HepG2 (cell line): ENCODE results near the gene ATF3. TPM values are rescaled to one million over a fixed set of nuclear protein-coding genes. Genes with fewer than 3 reads are reported as not detected.

Experiments
- ATAC-seq: fragments of 200-7000 bp; cut with Tn5 transposase; 3 replicates; pipeline ENCODE4 v1.9.1; 2020; ENCODE audit warnings: mild to moderate bottlenecking, moderate library complexity
- BruUV-seq: library from RNA; stranded (reverse); fragments of 400-500 nt; replicated peaks from 2 replicates; lab custom pipeline; 2021; lab: Mats Ljungman, UMichigan
- CTCF ChIA-PET: fragments of 300-600 bp; formaldehyde crosslinking; extraction: SDS; loops from one replicate; lab custom pipeline; 2021; ENCODE audit warnings: low total read pairs, inconsistent platforms, low intra/inter-chr PET ratio; lab: Yijun Ruan, JAX
- POLR2A ChIA-PET: fragments of 350-600 bp; sonication (Branson Sonifier 250); formaldehyde crosslinking; loops from one replicate; lab custom pipeline; 2020; ENCODE audit warnings: antibody characterized with exemption, inconsistent platforms; lab: Yijun Ruan, JAX
- DNase-seq: peaks from one replicate; pipeline ENCODE4 v3.0.0-alpha.2; 2015; ENCODE audit warnings: low spot score
- FAIRE-seq: peaks from 3 replicates; lab custom pipeline; 2011; peaks lifted over from hg19 to GRCh38; lab: Jason Lieb, UNC
- H2AFZ ChIP-seq: one replicate; pipeline ENCODE4 v1.6.1; 2011; ENCODE audit warnings: low read length, inconsistent platforms
- H3K27ac ChIP-seq: fragments of 300-600 bp; 3 replicates; pipeline ENCODE4 v1.8.0; 2011; ENCODE audit warnings: mixed run types, mild to moderate bottlenecking, mixed read lengths, low read length, inconsistent platforms; ENCODE audit not compliant: insufficient read depth; ENCODE audit errors: extremely low read length
- H3K27me3 ChIP-seq, 2 experiments: fragments of 200-600 bp in 1 of 2; 2 replicates in 1 of 2; 3 replicates in 1 of 2; pipeline versions ENCODE4 v1.6.0 to v1.8.0; 2011; ENCODE audit warnings: low read length in 2 of 2, mild to moderate bottlenecking in 2 of 2, moderate library complexity in 2 of 2, inconsistent platforms in 1 of 2; ENCODE audit not compliant: insufficient read depth in 2 of 2, control insufficient read depth in 1 of 2
- H3K36me3 ChIP-seq, 2 experiments: fragments of 200-600 bp in 1 of 2; replicated peaks in 1 of 2; 2 replicates in 1 of 2; 3 replicates in 1 of 2; pipeline versions ENCODE4 v1.5.1 to v1.8.0; 2011; ENCODE audit warnings: low read length in 2 of 2, inconsistent platforms in 1 of 2; ENCODE audit not compliant: insufficient read depth in 2 of 2, control insufficient read depth in 1 of 2
- H3K4me1 ChIP-seq: 2 replicates; pipeline ENCODE4 v1.5.1; 2012; ENCODE audit warnings: low read length, inconsistent platforms; ENCODE audit not compliant: insufficient read depth
- H3K4me2 ChIP-seq: 2 replicates; pipeline ENCODE4 v1.6.0; 2011; ENCODE audit warnings: low read depth, low read length, inconsistent platforms
- H3K4me3 ChIP-seq, 3 experiments: fragments of 200-600 bp in 1 of 3; sonication (generic), shearing (Covaris generic) in 1 of 3; replicated peaks in 1 of 3; 2 replicates each; pipeline ENCODE4 v1.5.1; 2011 to 2016; ENCODE audit warnings: low read length in 3 of 3, inconsistent platforms in 2 of 3, low read depth in 2 of 3, mild to moderate bottlenecking in 2 of 3, control low read depth in 1 of 3, mixed read lengths in 1 of 3; ENCODE audit not compliant: insufficient read depth in 1 of 3
- H3K79me2 ChIP-seq: one replicate; pipeline ENCODE4 v1.6.1; 2011; ENCODE audit warnings: low read length, inconsistent platforms; ENCODE audit not compliant: insufficient read depth
- H3K9ac ChIP-seq: 2 replicates; pipeline ENCODE4 v1.6.0; 2011; ENCODE audit warnings: mild to moderate bottlenecking, low read depth, low read length, inconsistent platforms; ENCODE audit not compliant: insufficient read depth
- H3K9me3 ChIP-seq: 2 replicates; pipeline ENCODE4 v1.5.1; 2012; ENCODE audit warnings: mild to moderate bottlenecking, low read length
- H4K20me1 ChIP-seq: 2 replicates; pipeline ENCODE4 v1.6.0; 2011; ENCODE audit warnings: inconsistent platforms, mild to moderate bottlenecking, low read length, moderate library complexity; ENCODE audit not compliant: insufficient read depth
- NFAT5 ChIP-seq: sonication (generic); formaldehyde crosslinking; IDR thresholded peaks from 2 replicates; pipeline ENCODE4 v1.4.0; 2020; ENCODE audit warnings: missing genetic modification reagents
- WGBS: methylation state at CpG from one replicate; pipeline ENCODE4 v1.1.6; 2017; ENCODE audit warnings: low lambda C conversion rate; 5-methylcytosine and 5-hydroxymethylcytosine counted together
- in situ Hi-C: cut with HindIII; loops from 2 replicates; pipeline ENCODE4 v1.10.0; 2017; ENCODE audit warnings: low pct_unique_long_range_greater_than_20kb; ENCODE audit not compliant: extremely low pct_ligation_motif_present
- intact Hi-C: fragments of 100-400 bp; cut with micrococcal nuclease; formaldehyde crosslinking; loops from one replicate; pipeline ENCODE4 v1.10.0; 2022; ENCODE audit not compliant: unreplicated experiment
- polyA plus RNA-seq, 8 experiments: library from polyadenylated mRNA; depleted of rRNA in 3 of 8; stranded (reverse) in 7 of 8; unstranded in 1 of 8; fragments of >200 nt; fragmentation: Illumina TruSeq in 4 of 8; extraction: Trizol in 4 of 8; gene quantifications; 2 replicates each; pipeline versions ENCODE4 v1.2.1 to v1.2.3, GENCODE V29; 2011 to 2016; ENCODE audit warnings: low read depth in 4 of 8, missing spikeins in 1 of 8, mixed read lengths in 1 of 8; ENCODE audit not compliant: insufficient read depth in 1 of 8
- total RNA-seq, 5 experiments: library from RNA; depleted of rRNA; stranded (reverse); fragments of >200 nt; fragmentation: Illumina TruSeq; extraction: Trizol; gene quantifications; 2 replicates each; pipeline ENCODE4 v1.2.3, GENCODE V29; 2016; ENCODE audit warnings: low read depth in 1 of 5
- TF ChIP-seq, protein P1 (sequence below): sonication (generic); formaldehyde crosslinking; IDR thresholded peaks from 2 replicates; pipeline ENCODE4 v1.9.0; 2021; ENCODE audit warnings: missing genetic modification reagents, borderline replicate concordance

ATF3 gene
- total and polyA plus RNA-seq, 2 of the 13 experiments (the other 11 are each of a cell fraction or from before 2014, with no cell fraction given), result 5.0 to 13.0 TPM

DNA sequence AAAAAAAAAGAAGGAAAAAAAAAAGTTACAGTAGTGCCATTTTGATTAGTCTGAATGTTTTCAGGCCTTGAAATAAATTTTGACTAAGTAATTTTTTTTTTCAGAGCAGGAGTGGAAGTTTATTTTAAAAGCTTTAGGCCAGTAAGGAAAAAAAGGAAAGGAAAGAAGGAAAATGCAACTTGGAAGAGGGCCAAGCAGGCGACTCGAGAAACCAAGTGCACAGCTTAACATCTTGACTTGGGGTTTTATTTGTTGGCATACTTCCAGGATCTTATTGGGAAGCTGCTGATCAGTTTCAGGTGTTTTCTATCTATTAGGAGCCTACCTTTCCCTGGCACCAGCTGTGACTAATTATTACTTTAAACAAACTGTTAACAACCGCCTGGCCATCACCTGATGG, 41.7 kb downstream of the ATF3 start:
- H3K9ac ChIP-seq, result no peak overlapping the region
- no peak overlapping the region for H3K4me3 ChIP-seq
- no peaks in the 10 kb centered on the region for H3K9me3 ChIP-seq
- WGBS, result 32% methylated on average over 3 of the region's 3 CpGs
- H4K20me1 ChIP-seq, result no peaks in the 10 kb centered on the region; the same call in 1 of the 2 replicates
- H3K27me3 ChIP-seq, result peaks cover 2 to 9% of the 10 kb centered on the region in 2 experiments; a peak in 1 of 5 replicates
- ATAC-seq (no peak), FAIRE-seq (no peak), DNase-seq (no peak)
- no peaks in the 10 kb centered on the region for H3K79me2 ChIP-seq
- in situ Hi-C loops (no loop called here), intact Hi-C loops (no loop called here)
- no TSS peak for BruUV-seq
- no peak overlapping the region for H3K4me2 ChIP-seq
- ChIA-PET POLR2A (no interaction called here), CTCF (no interaction called here)
- TF ChIP-seq, protein P1, sequence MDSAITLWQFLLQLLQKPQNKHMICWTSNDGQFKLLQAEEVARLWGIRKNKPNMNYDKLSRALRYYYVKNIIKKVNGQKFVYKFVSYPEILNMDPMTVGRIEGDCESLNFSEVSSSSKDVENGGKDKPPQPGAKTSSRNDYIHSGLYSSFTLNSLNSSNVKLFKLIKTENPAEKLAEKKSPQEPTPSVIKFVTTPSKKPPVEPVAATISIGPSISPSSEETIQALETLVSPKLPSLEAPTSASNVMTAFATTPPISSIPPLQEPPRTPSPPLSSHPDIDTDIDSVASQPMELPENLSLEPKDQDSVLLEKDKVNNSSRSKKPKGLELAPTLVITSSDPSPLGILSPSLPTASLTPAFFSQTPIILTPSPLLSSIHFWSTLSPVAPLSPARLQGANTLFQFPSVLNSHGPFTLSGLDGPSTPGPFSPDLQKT (CRISPR knock-in tag), result no peak
- H2AFZ ChIP-seq, result no peak overlapping the region
- no peaks in the 10 kb centered on the region for H3K36me3 ChIP-seq
- no peak overlapping the region for H3K27ac ChIP-seq
- H3K4me1 ChIP-seq, result peaks cover 12% of the 10 kb centered on the region

DNA sequence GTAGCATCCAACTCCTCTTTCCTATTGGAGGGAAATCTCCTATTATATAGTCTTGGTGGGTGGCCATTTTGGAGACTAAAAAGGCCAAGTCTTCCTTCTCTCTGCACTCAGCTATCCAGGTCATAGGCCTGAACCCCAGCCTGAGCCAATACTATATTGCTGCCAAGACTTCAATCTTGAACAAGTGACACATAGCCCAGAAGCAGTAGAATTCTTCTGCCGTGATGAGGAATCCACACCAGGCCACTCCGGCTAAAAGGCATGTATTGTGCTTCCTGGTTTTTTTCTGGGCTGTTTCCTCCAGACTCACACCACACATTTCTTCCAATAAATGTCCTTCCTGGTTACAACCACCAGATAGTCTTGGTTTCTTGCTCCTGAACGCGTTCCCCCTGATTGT, 43.0 kb downstream of the ATF3 start:
- Histone ChIP-seq H3K27ac (no peak overlapping the region), H3K4me1 (no peaks in the 10 kb centered on the region), H4K20me1 (no peaks in the 10 kb centered on the region; the same call in 1 of the 2 replicates), H3K79me2 (no peaks in the 10 kb centered on the region), H3K4me2 (no peak overlapping the region), H3K36me3 (no peaks in the 10 kb centered on the region), H3K27me3 (peaks cover 2 to 16% of the 10 kb centered on the region in 2 experiments; a peak in 1 of 5 replicates), H3K4me3 (no peak overlapping the region), H2AFZ (no peak overlapping the region), H3K9me3 (no peaks in the 10 kb centered on the region), H3K9ac (no peak overlapping the region)
- CTCF ChIA-PET, result no interaction called here
- FAIRE-seq (no peak), ATAC-seq (no peak), DNase-seq (no peak)
- WGBS, result 58% methylated on average over 4 of the region's 4 CpGs
- TF ChIP-seq NFAT5 (CRISPR knock-in tag), result no peak
- POLR2A ChIA-PET, result no interaction called here
- intact Hi-C loops (no loop called here), in situ Hi-C loops (no loop called here)
- no TSS peak for BruUV-seq
